Measurements from ENCODE around the gene ADO. TPM values are rescaled to one million over a fixed set of nuclear protein-coding genes. Genes with fewer than 3 reads are reported as not detected.

Gene ADO
- total RNA-seq, 1 experiment from 2014 or later, result 26.2 TPM

DNA sequence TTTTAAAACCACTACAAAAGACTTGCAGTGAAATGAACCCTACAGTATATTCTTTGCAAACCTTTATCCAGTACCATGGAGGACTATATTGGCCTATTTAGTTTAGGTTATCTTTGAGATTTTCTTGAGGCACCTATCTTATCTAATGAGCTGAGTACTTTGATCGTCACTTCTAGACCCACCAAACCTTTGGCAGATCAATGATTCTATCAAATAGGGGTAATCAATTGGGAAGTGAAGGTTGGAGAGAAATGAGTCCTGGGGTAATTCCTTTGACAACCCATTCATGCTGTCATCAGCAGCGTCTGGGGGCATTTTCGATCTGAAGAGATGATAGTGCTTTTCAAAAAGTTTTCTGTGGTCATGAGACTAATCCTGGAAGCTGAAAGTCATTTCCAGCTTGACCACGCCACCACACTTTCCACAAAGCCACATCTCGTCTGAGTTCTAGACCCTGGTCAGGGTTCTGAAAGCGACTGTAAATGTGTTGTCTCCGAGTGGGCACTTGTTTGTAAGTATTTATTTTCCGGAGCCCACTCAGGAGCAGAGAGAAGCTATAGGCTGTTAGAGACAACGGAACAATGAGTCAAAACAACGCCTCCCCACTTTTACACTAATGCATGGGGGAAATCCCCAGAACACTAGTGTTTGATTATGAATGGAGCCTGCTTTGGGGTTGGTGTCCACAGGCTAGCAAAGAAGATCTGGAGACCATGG lies 6.8 kb downstream of the ADO start:
- CTCF ChIA-PET, result no interaction called here
- no peak overlapping the region for H3K9ac ChIP-seq (ENCODE audit: low read length)
- peaks cover 10% of the 10 kb centered on the region; the same call in 1 of the 2 replicates for H4K20me1 ChIP-seq (ENCODE audit: insufficient read depth)
- H3K27ac ChIP-seq (ENCODE audit: low read depth, low read length), result no peak overlapping the region
- no peaks in the 10 kb centered on the region; a peak in 1 of 4 replicates for H3K36me3 ChIP-seq (ENCODE audit: control insufficient read depth in 1 of 2, insufficient read depth in 2 of 2, low read length in 2 of 2)
- POLR2A ChIA-PET, result no interaction called here
- H3K27me3 ChIP-seq (ENCODE audit: insufficient read depth, low read length), result no peaks in the 10 kb centered on the region
- DNase-seq (ENCODE audit: low read depth, low spot score), result no peak
- RAD21 ChIA-PET (ENCODE audit: low non-redundant PET in 1 of 2, low total read pairs in 2 of 2, uncharacterized antibody in 2 of 2, unreplicated experiment in 2 of 2), result no interaction called here
- TF ChIP-seq SP1 (IDR thresholded peaks at IDR 0.05; ENCODE audit: low read depth) (no peak), JUND (IDR thresholded peaks at IDR 0.05) (no peak), POLR2A (IDR thresholded peaks at IDR 0.05; ENCODE audit: borderline replicate concordance, extremely low read depth, insufficient read depth, insufficient read length) (no peak), FOSL1 (IDR thresholded peaks at IDR 0.05; ENCODE audit: low read depth) (no peak)
- TF ChIP-seq, protein P1, sequence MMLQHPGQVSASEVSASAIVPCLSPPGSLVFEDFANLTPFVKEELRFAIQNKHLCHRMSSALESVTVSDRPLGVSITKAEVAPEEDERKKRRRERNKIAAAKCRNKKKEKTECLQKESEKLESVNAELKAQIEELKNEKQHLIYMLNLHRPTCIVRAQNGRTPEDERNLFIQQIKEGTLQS (IDR thresholded peaks at IDR 0.05), result no peak
- TF ChIP-seq, protein P2, sequence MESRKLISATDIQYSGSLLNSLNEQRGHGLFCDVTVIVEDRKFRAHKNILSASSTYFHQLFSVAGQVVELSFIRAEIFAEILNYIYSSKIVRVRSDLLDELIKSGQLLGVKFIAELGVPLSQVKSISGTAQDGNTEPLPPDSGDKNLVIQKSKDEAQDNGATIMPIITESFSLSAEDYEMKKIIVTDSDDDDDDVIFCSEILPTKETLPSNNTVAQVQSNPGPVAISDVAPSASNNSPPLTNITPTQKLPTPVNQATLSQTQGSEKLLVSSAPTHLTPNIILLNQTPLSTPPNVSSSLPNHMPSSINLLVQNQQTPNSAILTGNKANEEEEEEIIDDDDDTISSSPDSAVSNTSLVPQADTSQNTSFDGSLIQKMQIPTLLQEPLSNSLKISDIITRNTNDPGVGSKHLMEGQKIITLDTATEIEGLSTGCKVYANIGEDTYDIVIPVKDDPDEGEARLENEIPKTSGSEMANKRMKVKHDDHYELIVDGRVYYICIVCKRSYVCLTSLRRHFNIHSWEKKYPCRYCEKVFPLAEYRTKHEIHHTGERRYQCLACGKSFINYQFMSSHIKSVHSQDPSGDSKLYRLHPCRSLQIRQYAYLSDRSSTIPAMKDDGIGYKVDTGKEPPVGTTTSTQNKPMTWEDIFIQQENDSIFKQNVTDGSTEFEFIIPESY (IDR thresholded peaks at IDR 0.05; ENCODE audit: extremely low read depth, insufficient replicate concordance, low read length), result no peak
- H3K9me2 ChIP-seq (ENCODE audit: insufficient read depth), result no peaks in the 10 kb centered on the region
- intact Hi-C loops (cut with micrococcal nuclease), result no loop called here
- H3K4me1 ChIP-seq (ENCODE audit: control insufficient read depth in 1 of 2, insufficient read depth in 2 of 2, low read length in 2 of 2), result peaks cover 4 to 12% of the 10 kb centered on the region in 2 experiments
- H3K4me2 ChIP-seq (ENCODE audit: low read length), result no peak overlapping the region
- H2AFZ ChIP-seq (ENCODE audit: low read depth, low read length, poor library complexity, severe bottlenecking), result no peak overlapping the region
- no peak for ATAC-seq
- no TSS peak for BruUV-seq (replicated peaks)
- H3K79me2 ChIP-seq (ENCODE audit: insufficient read depth, low read length), result peaks cover 25% of the 10 kb centered on the region
- H3K9me3 ChIP-seq (ENCODE audit: control insufficient read depth in 1 of 2, insufficient read depth in 1 of 2, low read depth in 1 of 2, low read length in 2 of 2), result no peaks in the 10 kb centered on the region
- H3K4me3 ChIP-seq (replicated peaks in 1 of 2; ENCODE audit: low read depth in 1 of 2, low read length in 2 of 2), result no peak overlapping the region
